Hepatocyte (in vitro differentiated cells): Measurements from ENCODE around the gene FUBP3. TPM values are rescaled to one million over a fixed set of nuclear protein-coding genes. Genes with fewer than 3 reads are reported as not detected.

Experiments used
- DNase-seq: peaks from one replicate; pipeline ENCODE4 v3.0.0-alpha.2; 2016; ENCODE audit warnings: low spot score
- H2AFZ ChIP-seq: fragments of 200-600 bp; sonication (generic); 2 replicates; pipeline ENCODE4 v1.6.0; 2016; ENCODE audit warnings: antibody characterized with exemption, mild to moderate bottlenecking
- H3K27ac ChIP-seq: fragments of 200-600 bp; sonication (generic); 2 replicates; pipeline ENCODE4 v1.5.1; 2016; ENCODE audit warnings: mild to moderate bottlenecking
- H3K27me3 ChIP-seq: fragments of 200-600 bp; sonication (generic); 2 replicates; pipeline ENCODE4 v1.6.1; 2016
- H3K36me3 ChIP-seq: fragments of 200-600 bp; sonication (generic); replicated peaks from 2 replicates; pipeline ENCODE4 v1.5.1; 2016; ENCODE audit warnings: low read depth; ENCODE audit not compliant: insufficient read depth
- H3K4me1 ChIP-seq: fragments of 200-600 bp; sonication (generic); 2 replicates; pipeline ENCODE4 v1.5.1; 2016; ENCODE audit warnings: mild to moderate bottlenecking, moderate library complexity; ENCODE audit not compliant: insufficient read depth
- H3K4me2 ChIP-seq: fragments of 200-600 bp; sonication (generic); 2 replicates; pipeline ENCODE4 v1.6.0; 2016
- H3K4me3 ChIP-seq: fragments of 200-600 bp; sonication (generic); 2 replicates; pipeline ENCODE4 v1.5.1; 2016; ENCODE audit warnings: mild to moderate bottlenecking
- H3K79me2 ChIP-seq: fragments of 200-600 bp; sonication (generic); 2 replicates; pipeline ENCODE4 v1.6.0; 2017; ENCODE audit warnings: mild to moderate bottlenecking
- H3K9me2 ChIP-seq: fragments of 200-600 bp; sonication (generic); replicated peaks from 2 replicates; pipeline ENCODE4 v1.6.0; 2017; ENCODE audit warnings: mild to moderate bottlenecking; ENCODE audit not compliant: insufficient read depth
- H3K9me3 ChIP-seq: fragments of 200-600 bp; sonication (generic); 2 replicates; pipeline ENCODE4 v1.5.1; 2016; ENCODE audit warnings: low read depth, mild to moderate bottlenecking
- H4K20me1 ChIP-seq: fragments of 200-600 bp; sonication (generic); 2 replicates; pipeline ENCODE4 v1.6.0; 2016; ENCODE audit warnings: mild to moderate bottlenecking; ENCODE audit not compliant: insufficient read depth, poor library complexity, severe bottlenecking
- EZH2 ChIP-seq: fragments of 200-600 bp; sonication (generic); IDR thresholded peaks from 2 replicates; pipeline ENCODE4 v1.6.1; 2016; ENCODE audit warnings: antibody characterized with exemption, mild to moderate bottlenecking, borderline replicate concordance
- EZH2phosphoT487 ChIP-seq: fragments of 200-600 bp; sonication (generic); IDR thresholded peaks from one replicate; pipeline ENCODE4 v1.6.1; 2018; ENCODE audit warnings: antibody characterized with exemption, mild to moderate bottlenecking, low read depth, moderate library complexity; ENCODE audit not compliant: unreplicated experiment, severe bottlenecking
- WGBS: methylation state at CpG from one replicate; pipeline ENCODE4 v1.1.6; 2016; ENCODE audit warnings: low lambda C conversion rate; ENCODE audit errors: missing lambda C conversion rate; 5-methylcytosine and 5-hydroxymethylcytosine counted together
- polyA plus RNA-seq: library from polyadenylated mRNA; unstranded; fragments of >200 nt; fragmentation: Nextera tagmentation; extraction: Ambion mirVana; gene quantifications from 2 replicates; pipeline ENCODE4 v1.2.1, GENCODE V29; 2016
- total RNA-seq: library from RNA; depleted of rRNA; stranded (reverse); fragments of >200 nt; gene quantifications from 2 replicates; pipeline ENCODE4 v1.2.3, GENCODE V29; 2014
- TF ChIP-seq, protein P1 (sequence below): fragments of 200-600 bp; sonication (generic); IDR thresholded peaks from 2 replicates; pipeline ENCODE4 v1.5.1; 2016; ENCODE audit warnings: antibody characterized with exemption, mild to moderate bottlenecking; ENCODE audit not compliant: poor library complexity

FUBP3 gene
- total and polyA plus RNA-seq, 2 experiments from 2014 or later = 55.1 to 56.1 TPM

DNA sequence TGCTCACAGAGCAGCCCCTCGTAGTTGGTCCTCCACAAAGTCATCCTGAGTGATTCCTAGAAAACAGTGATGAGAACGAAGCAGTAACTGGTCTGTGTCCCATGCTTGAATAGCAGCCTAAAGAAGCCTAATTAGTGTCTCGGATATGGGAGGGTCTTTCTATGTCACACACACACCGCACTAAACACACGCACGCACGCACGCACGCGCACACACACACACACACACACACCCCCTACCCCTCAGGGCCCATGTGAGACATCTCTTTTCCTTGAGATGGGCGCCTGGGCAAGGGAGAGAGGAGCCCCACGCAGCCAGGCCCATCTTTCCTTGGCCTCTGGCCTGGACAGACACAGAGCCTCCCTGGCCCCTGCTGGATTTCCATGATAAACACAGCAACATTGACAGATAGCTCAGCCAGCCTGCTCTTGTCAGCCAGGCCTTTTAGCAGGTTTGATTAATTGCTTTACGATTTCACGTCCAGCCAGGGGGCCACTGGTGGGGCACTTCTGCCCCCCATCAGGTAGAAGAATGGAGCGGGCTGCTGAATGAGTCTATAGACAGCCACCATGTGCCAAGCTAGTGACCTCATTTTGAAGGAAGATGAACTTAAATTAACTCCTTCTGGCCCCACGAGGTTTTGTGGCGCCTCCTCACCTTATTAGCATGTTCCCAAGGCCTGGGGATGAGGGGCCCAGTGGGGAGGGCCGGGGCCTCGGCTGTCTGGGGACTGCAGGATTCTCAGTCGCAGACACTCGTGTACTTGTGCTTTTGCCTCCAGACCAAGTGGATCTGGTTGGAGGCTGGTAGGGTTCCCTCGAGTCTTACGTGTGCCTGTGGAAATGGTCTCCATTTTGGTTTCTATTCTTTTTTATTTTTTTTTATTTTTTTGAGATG, 48.8 kb downstream of the FUBP3 start:
- H3K36me3 ChIP-seq = no peaks in the 10 kb centered on the region

DNA sequence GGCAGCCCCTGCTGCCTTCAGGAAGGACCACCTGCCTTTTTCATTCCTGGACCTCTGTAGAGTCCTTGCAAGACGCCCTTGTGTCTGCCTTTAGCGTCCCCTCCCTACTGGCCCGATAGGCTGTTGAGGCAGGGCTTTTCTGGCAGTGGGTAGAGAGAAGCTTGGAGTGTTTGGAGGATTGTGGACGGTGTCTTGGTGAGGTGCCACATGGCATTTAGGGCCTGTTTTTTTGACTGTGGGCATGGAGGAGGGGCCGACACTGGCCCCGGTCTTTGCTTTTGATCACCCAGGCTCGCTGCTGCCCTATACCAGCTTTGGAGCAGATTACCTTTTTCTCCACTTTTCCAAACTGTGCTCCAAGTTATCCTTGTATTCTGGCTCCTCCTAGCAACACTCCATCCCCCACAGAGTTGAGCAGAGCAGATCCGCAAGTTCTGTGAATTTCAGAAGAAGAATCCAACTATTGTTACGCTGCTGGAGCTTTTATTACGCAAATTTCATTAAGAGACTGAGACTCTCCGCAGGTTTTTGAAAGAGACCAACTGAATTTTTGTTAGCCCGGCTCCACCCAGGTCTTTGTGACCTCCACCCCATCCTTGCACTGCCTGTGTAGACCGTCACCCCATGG, 50.2 kb downstream of the FUBP3 start:
- Histone ChIP-seq H3K4me3 (no peak overlapping the region), H3K4me2 (no peak overlapping the region), H3K9me2 (no peaks in the 10 kb centered on the region), H3K27ac (no peak overlapping the region), H3K36me3 (no peaks in the 10 kb centered on the region), H3K27me3 (no peaks in the 10 kb centered on the region), H4K20me1 (no peaks in the 10 kb centered on the region), H3K79me2 (no peaks in the 10 kb centered on the region), H3K9me3 (no peaks in the 10 kb centered on the region), H3K4me1 (no peaks in the 10 kb centered on the region), H2AFZ (no peak overlapping the region)
- TF ChIP-seq, protein P1, sequence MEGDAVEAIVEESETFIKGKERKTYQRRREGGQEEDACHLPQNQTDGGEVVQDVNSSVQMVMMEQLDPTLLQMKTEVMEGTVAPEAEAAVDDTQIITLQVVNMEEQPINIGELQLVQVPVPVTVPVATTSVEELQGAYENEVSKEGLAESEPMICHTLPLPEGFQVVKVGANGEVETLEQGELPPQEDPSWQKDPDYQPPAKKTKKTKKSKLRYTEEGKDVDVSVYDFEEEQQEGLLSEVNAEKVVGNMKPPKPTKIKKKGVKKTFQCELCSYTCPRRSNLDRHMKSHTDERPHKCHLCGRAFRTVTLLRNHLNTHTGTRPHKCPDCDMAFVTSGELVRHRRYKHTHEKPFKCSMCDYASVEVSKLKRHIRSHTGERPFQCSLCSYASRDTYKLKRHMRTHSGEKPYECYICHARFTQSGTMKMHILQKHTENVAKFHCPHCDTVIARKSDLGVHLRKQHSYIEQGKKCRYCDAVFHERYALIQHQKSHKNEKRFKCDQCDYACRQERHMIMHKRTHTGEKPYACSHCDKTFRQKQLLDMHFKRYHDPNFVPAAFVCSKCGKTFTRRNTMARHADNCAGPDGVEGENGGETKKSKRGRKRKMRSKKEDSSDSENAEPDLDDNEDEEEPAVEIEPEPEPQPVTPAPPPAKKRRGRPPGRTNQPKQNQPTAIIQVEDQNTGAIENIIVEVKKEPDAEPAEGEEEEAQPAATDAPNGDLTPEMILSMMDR = no peak
- no peak for TF ChIP-seq EZH2
- no peak for TF ChIP-seq EZH2phosphoT487
- WGBS = 90% methylated on average over 13 of the region's 13 CpGs
- DNase-seq = no peak

More for the DNA sequence above, 48.8 kb downstream of the FUBP3 start:
- H2AFZ ChIP-seq = no peak overlapping the region
- H3K79me2 ChIP-seq = no peaks in the 10 kb centered on the region
- no peaks in the 10 kb centered on the region for H3K9me2 ChIP-seq
- H3K27ac ChIP-seq = no peak overlapping the region
- no peaks in the 10 kb centered on the region for H3K27me3 ChIP-seq
- TF ChIP-seq, protein P1 = no peak
- no peak for TF ChIP-seq EZH2
- TF ChIP-seq EZH2phosphoT487 = no peak
- WGBS = 84% methylated on average over 23 of the region's 23 CpGs
- H3K4me1 ChIP-seq = no peaks in the 10 kb centered on the region
- H3K4me2 ChIP-seq = no peak overlapping the region
- no peaks in the 10 kb centered on the region for H3K9me3 ChIP-seq
- no peak overlapping the region for H3K4me3 ChIP-seq
- H4K20me1 ChIP-seq = no peaks in the 10 kb centered on the region
- DNase-seq = no peak

DNA sequence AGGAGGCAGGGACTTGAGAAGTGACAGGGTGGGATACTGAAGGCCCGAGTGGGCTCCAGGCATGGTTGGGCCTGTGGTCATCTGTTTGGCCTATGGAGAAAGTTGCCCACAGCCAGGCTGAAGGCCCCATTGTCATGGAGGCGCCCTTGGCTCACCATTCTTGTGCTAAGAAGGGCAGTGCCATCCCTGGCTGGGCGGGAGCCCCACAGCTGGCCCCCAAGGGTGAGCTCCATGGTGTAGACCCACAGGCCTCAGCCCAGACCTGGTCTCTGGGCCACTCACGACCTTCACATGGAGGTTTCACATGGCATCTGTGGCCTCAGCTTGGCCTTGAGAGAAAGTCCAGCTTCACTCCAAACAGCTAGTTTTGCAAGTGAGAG, 50.7 kb downstream of the FUBP3 start:
- Histone ChIP-seq H2AFZ (no peak overlapping the region), H3K9me2 (no peaks in the 10 kb centered on the region), H3K27ac (no peak overlapping the region), H3K79me2 (no peaks in the 10 kb centered on the region), H3K36me3 (no peaks in the 10 kb centered on the region), H3K4me1 (no peaks in the 10 kb centered on the region), H3K4me3 (no peak overlapping the region), H3K9me3 (no peaks in the 10 kb centered on the region), H4K20me1 (no peaks in the 10 kb centered on the region), H3K27me3 (no peaks in the 10 kb centered on the region), H3K4me2 (no peak overlapping the region)
- no peak for DNase-seq
- WGBS = 98% methylated on average over 4 of the region's 4 CpGs
- TF ChIP-seq, protein P1 = no peak
